HUES48 (cell line): ENCODE measurements around the gene KDM2B.
A peak's percentile ranks its signal among the peaks of the same experiment; 100 is the strongest.
"Not testable (repeated sequence)": the region's sequence is repeated elsewhere in the genome, so short reads cannot be mapped to it uniquely, and the experiment has no call there.

Source experiments
- H3K27ac ChIP-seq: one replicate; pipeline ENCODE4 v1.7.0; 2013; ENCODE audit warnings: low read depth, low read length, inconsistent platforms
- H3K27me3 ChIP-seq: 2 replicates; pipeline ENCODE4 v1.6.1; 2013; ENCODE audit warnings: mild to moderate bottlenecking, low read length; ENCODE audit not compliant: control insufficient read depth, insufficient read depth
- H3K36me3 ChIP-seq: 2 replicates; pipeline ENCODE4 v1.6.1; 2013; ENCODE audit warnings: low read length; ENCODE audit not compliant: control insufficient read depth, insufficient read depth
- H3K4me1 ChIP-seq: 2 replicates; pipeline ENCODE4 v1.6.1; 2013; ENCODE audit warnings: mild to moderate bottlenecking, low read length; ENCODE audit not compliant: control insufficient read depth, insufficient read depth
- H3K4me3 ChIP-seq: 2 replicates; pipeline ENCODE4 v1.5.1; 2013; ENCODE audit warnings: mild to moderate bottlenecking, low read depth, low read length
- H3K9ac ChIP-seq: 2 replicates; pipeline ENCODE4 v1.6.1; 2013; ENCODE audit warnings: mild to moderate bottlenecking, low read depth, low read length, moderate library complexity
- H3K9me3 ChIP-seq: 2 replicates; pipeline ENCODE4 v1.6.1; 2013; ENCODE audit warnings: low read length; ENCODE audit not compliant: control insufficient read depth, insufficient read depth

The KDM2B gene

GRCh38 chr12:121610239-121611149 is 29.7 kb upstream of the KDM2B start:
- Histone ChIP-seq H3K4me3 (no peak overlapping the region), H3K9me3 (no peaks in the 10 kb centered on the region), H3K36me3 (no peaks in the 10 kb centered on the region), H3K9ac (no peak overlapping the region), H3K27me3 (no peaks in the 10 kb centered on the region), H3K4me1 (no peaks in the 10 kb centered on the region; the same call in 1 of the 2 replicates), H3K27ac (peak overlapping the region; percentile 28)

GRCh38 chr12:121608301-121608700 is 27.5 kb upstream of the KDM2B start:
- H3K4me1 ChIP-seq: no peaks in the 10 kb centered on the region; the same call in 1 of the 2 replicates
- H3K9me3 ChIP-seq: no peaks in the 10 kb centered on the region
- H3K36me3 ChIP-seq: no peaks in the 10 kb centered on the region
- H3K27me3 ChIP-seq: no peaks in the 10 kb centered on the region
- no peak overlapping the region for H3K27ac ChIP-seq
- no peak overlapping the region for H3K9ac ChIP-seq
- no peak overlapping the region for H3K4me3 ChIP-seq

GRCh38 chr12:121603581-121603980 is 22.8 kb upstream of the KDM2B start:
- no peak overlapping the region for H3K4me3 ChIP-seq
- H3K4me1 ChIP-seq: no peaks in the 10 kb centered on the region
- peaks cover 4% of the 10 kb centered on the region; the same call in 1 of the 2 replicates for H3K36me3 ChIP-seq
- H3K9ac ChIP-seq: no peak overlapping the region
- no peaks in the 10 kb centered on the region for H3K27me3 ChIP-seq
- no peaks in the 10 kb centered on the region for H3K9me3 ChIP-seq
- no peak overlapping the region for H3K27ac ChIP-seq

GRCh38 chr12:121602766-121603165 is 21.9 kb upstream of the KDM2B start:
- no peak overlapping the region for H3K9ac ChIP-seq
- H3K4me3 ChIP-seq: no peak overlapping the region
- no peaks in the 10 kb centered on the region for H3K4me1 ChIP-seq
- no peaks in the 10 kb centered on the region for H3K27me3 ChIP-seq
- no peak overlapping the region for H3K27ac ChIP-seq
- peaks cover 10% of the 10 kb centered on the region; the same call in 1 of the 2 replicates for H3K36me3 ChIP-seq
- no peaks in the 10 kb centered on the region for H3K9me3 ChIP-seq

GRCh38 chr12:121600702-121601336 is 20.0 kb upstream of the KDM2B start:
- Histone ChIP-seq H3K9me3 (no peaks in the 10 kb centered on the region), H3K36me3 (peaks cover 19% of the 10 kb centered on the region), H3K27me3 (no peaks in the 10 kb centered on the region), H3K27ac (no peak overlapping the region), H3K4me1 (no peaks in the 10 kb centered on the region), H3K9ac (no peak overlapping the region), H3K4me3 (no peak overlapping the region)

GRCh38 chr12:121596526-121596925 is 15.7 kb upstream of the KDM2B start:
- Histone ChIP-seq H3K9me3 (no peaks in the 10 kb centered on the region), H3K36me3 (peaks cover 25% of the 10 kb centered on the region), H3K27ac (no peak overlapping the region), H3K9ac (no peak overlapping the region), H3K4me1 (no peaks in the 10 kb centered on the region), H3K4me3 (no peak overlapping the region), H3K27me3 (no peaks in the 10 kb centered on the region)

GRCh38 chr12:121595520-121595919 is 14.7 kb upstream of the KDM2B start:
- H3K27me3 ChIP-seq: no peaks in the 10 kb centered on the region

GRCh38 chr12:121592320-121592719 is 11.5 kb upstream of the KDM2B start:
- Histone ChIP-seq H3K4me1 (peaks cover 10% of the 10 kb centered on the region), H3K4me3 (no peak overlapping the region), H3K27ac (no peak overlapping the region), H3K36me3 (peaks cover 15% of the 10 kb centered on the region), H3K9me3 (no peaks in the 10 kb centered on the region), H3K9ac (no peak overlapping the region), H3K27me3 (no peaks in the 10 kb centered on the region)

More at GRCh38 chr12:121595520-121595919, 14.7 kb upstream of the KDM2B start:
- H3K27ac ChIP-seq: no peak overlapping the region
- no peak overlapping the region for H3K4me3 ChIP-seq
- peaks cover 25% of the 10 kb centered on the region for H3K36me3 ChIP-seq
- H3K9ac ChIP-seq: no peak overlapping the region
- H3K9me3 ChIP-seq: no peaks in the 10 kb centered on the region
- peaks cover 6% of the 10 kb centered on the region for H3K4me1 ChIP-seq

- peak overlapping the region; percentile 99 for H3K27ac ChIP-seq
Observed at GRCh38 chr12:121590476-121591143, 9.8 kb upstream of the KDM2B start.

GRCh38 chr12:121584885-121585284 is 4.1 kb upstream of the KDM2B start:
- not testable (repeated sequence) for H3K27ac ChIP-seq, H3K4me3 ChIP-seq, H3K27me3 ChIP-seq, H3K9ac ChIP-seq, H3K36me3 ChIP-seq, H3K9me3 ChIP-seq
- H3K4me1 ChIP-seq: peaks cover 25% of the 10 kb centered on the region

More at GRCh38 chr12:121590476-121591143, 9.8 kb upstream of the KDM2B start:
- Histone ChIP-seq H3K27me3 (no peaks in the 10 kb centered on the region), H3K9me3 (no peaks in the 10 kb centered on the region), H3K4me3 (peak overlapping the region; percentile 8; the same call in 1 of the 2 replicates), H3K4me1 (peaks cover 12% of the 10 kb centered on the region), H3K9ac (peak overlapping the region; percentile 53), H3K36me3 (peaks cover 5% of the 10 kb centered on the region; the same call in 1 of the 2 replicates)
